Peyer's patch (tissue), 4 donors: Measurements from ENCODE around the gene PRSS35.

Experiments
- CTCF ChIP-seq, 6 experiments: fragments of 450-650 bp in 4 of 6; fragments of 200-600 bp in 2 of 6; sonication (generic) in 1 of 6; IDR thresholded peaks; one replicate each; pipeline ENCODE4 v1.5.1; 2017 to 2019; ENCODE audit warnings: antibody characterized with exemption in 6 of 6, mild to moderate bottlenecking in 3 of 6, moderate library complexity in 1 of 6
- POLR2A ChIP-seq, 2 donors: fragments of 450-650 bp; IDR thresholded peaks; one replicate each; pipeline ENCODE4 v1.5.1; 2017; ENCODE audit warnings: antibody characterized with exemption in 2 of 2, mild to moderate bottlenecking in 2 of 2, moderate library complexity in 2 of 2

GRCh38 chr6:83480470-83480869 lies 31.9 kb upstream of the PRSS35 start:
- TF ChIP-seq POLR2A (IDR thresholded peaks at IDR 0.05) (no peak), CTCF (IDR thresholded peaks at IDR 0.05) (no peak)
